ENCODE measurements around the gene M1AP. TPM values are rescaled to one million over a fixed set of nuclear protein-coding genes. Genes with fewer than 3 reads are reported as not detected.

The M1AP gene
- polyA plus RNA-seq, 2 of the 4 experiments (the other 2 are of a cell fraction) = not detected

DNA sequence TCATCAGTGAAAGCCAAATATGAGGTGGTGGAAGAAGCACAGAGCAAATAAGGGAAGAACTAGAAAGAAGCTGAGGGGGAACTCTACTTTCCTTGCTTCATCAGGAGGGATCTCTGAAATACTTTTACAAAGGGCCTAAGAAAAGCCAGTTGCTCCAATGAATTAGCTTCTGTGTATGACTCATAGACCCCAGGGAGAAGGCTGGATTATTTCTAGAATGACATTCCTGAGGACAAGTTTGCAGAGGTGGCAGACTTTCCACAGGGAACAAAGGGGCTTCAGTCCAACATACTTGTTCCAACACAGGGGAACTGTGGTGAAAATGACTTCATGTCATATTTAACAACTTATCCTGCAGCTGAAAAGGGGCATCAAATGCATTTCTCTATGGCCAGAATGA is 64.6 kb downstream of the M1AP start:
- H3K9me3 ChIP-seq = no peaks in the 10 kb centered on the region
- ATAC-seq = no peak; a peak in 1 of 6 replicates
- H3K27ac ChIP-seq = peak overlapping the region; percentile 42 to 57; a peak in 3 of 6 replicates
- ChIA-PET CTCF (interaction anchor here (0.8 to 10.5 kb wide), 8 partner anchors 8 to 193 kb away, joined by 3 to 181 read pairs (median 35); partner anchors contain the start of genes AUP1, CCDC142, DOK1 and HTRA2), POLR2A (interaction anchor here (1.2 kb wide), 2 partner anchors 54 to 101 kb away, joined by 5 read pairs; partner anchors contain the start of genes AUP1, CCDC142, HTRA2 and TTC31)
- peaks cover 14% of the 10 kb centered on the region for H3K4me1 ChIP-seq
- H3K4me3 ChIP-seq = no peak overlapping the region
- TF ChIP-seq FOSL2 (IDR thresholded peaks at IDR 0.05) (no peak), FOSL2 (CRISPR knock-in tag; IDR thresholded peaks at IDR 0.05) (peak; percentile 71), CHD4 (IDR thresholded peaks at IDR 0.05; ENCODE audit: borderline replicate concordance) (no peak)
- no peak for FAIRE-seq
- H3K4me2 ChIP-seq = peak overlapping the region; percentile 22; the same call in 2 of the 3 replicates
- peak in 1 of 2 experiments; percentile 15 for DNase-seq (ENCODE audit: low read depth in 1 of 2, low spot score in 1 of 2)

DNA sequence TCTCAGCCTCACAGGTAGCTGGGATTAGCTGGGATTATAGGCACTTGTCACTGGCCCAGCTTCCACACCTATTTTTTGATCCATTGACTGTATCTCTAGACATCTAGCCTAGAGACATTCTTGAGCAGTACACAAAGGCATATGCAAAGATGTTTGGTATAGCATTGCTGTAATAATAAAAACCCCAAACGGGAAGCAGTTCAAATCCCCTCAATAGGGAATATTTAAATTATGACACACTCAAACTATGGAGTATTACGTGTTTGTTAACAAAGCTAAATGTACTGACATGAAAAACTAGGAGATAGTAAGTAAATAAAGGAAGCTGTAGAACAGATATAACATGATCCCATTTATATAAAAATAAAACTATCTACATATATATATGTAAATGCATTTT is 65.9 kb downstream of the M1AP start:
- no peak for DNase-seq (ENCODE audit: low read depth in 1 of 2, low spot score in 1 of 2)
- FAIRE-seq = no peak
- Histone ChIP-seq H3K4me1 (peaks cover 14% of the 10 kb centered on the region), H3K4me2 (no peak overlapping the region), H3K9me3 (no peaks in the 10 kb centered on the region), H3K27ac (no peak overlapping the region), H3K4me3 (no peak overlapping the region)
- POLR2A ChIA-PET = no interaction called here
- 49% methylated on average over 2 of the region's 2 CpGs for whole genome bisulfite sequencing (ENCODE audit: missing lambda C conversion rate)
- TF ChIP-seq GATA3 (IDR thresholded peaks at IDR 0.05; ENCODE audit: borderline replicate concordance) (no peak), POLR2A (IDR thresholded peaks at IDR 0.05; ENCODE audit: low read length) (no peak), USF2 (IDR thresholded peaks at IDR 0.05) (no peak), HOXB13 (CRISPR knock-in tag; IDR thresholded peaks at IDR 0.05; ENCODE audit: low read depth) (no peak), CHD4 (IDR thresholded peaks at IDR 0.05; ENCODE audit: borderline replicate concordance) (no peak), CEBPB (IDR thresholded peaks at IDR 0.05) (no peak), CBX2 (IDR thresholded peaks at IDR 0.05; ENCODE audit: borderline replicate concordance, low read depth) (no peak), TP53 (CRISPR knock-in tag; IDR thresholded peaks at IDR 0.05) (no peak), SREBF2 (IDR thresholded peaks at IDR 0.05) (no peak), KDM5A (IDR thresholded peaks at IDR 0.05) (no peak), HOXB5 (CRISPR knock-in tag; IDR thresholded peaks at IDR 0.05) (no peak), NPAS2 (CRISPR knock-in tag; IDR thresholded peaks at IDR 0.05; ENCODE audit: borderline replicate concordance) (no peak), RARB (CRISPR knock-in tag; IDR thresholded peaks at IDR 0.05) (no peak), RNF2 (IDR thresholded peaks at IDR 0.05; ENCODE audit: borderline replicate concordance, low read depth) (no peak), JUNB (IDR thresholded peaks at IDR 0.05) (no peak), CHD2 (IDR thresholded peaks at IDR 0.05; ENCODE audit: low read length, partially characterized antibody) (no peak)
- TF ChIP-seq, protein P1, sequence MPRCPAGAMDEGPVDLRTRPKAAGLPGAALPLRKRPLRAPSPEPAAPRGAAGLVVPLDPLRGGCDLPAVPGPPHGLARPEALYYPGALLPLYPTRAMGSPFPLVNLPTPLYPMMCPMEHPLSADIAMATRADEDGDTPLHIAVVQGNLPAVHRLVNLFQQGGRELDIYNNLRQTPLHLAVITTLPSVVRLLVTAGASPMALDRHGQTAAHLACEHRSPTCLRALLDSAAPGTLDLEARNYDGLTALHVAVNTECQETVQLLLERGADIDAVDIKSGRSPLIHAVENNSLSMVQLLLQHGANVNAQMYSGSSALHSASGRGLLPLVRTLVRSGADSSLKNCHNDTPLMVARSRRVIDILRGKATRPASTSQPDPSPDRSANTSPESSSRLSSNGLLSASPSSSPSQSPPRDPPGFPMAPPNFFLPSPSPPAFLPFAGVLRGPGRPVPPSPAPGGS (IDR thresholded peaks at IDR 0.05) = no peak
- TF ChIP-seq, protein P2, sequence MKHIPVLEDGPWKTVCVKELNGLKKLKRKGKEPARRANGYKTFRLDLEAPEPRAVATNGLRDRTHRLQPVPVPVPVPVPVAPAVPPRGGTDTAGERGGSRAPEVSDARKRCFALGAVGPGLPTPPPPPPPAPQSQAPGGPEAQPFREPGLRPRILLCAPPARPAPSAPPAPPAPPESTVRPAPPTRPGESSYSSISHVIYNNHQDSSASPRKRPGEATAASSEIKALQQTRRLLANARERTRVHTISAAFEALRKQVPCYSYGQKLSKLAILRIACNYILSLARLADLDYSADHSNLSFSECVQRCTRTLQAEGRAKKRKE (CRISPR knock-in tag; IDR thresholded peaks at IDR 0.05; ENCODE audit: low read depth) = no peak
- no peak for ATAC-seq
- CTCF ChIA-PET = interaction anchor here (1.8 to 10.5 kb wide), 4 partner anchors 11 to 98 kb away, joined by 4 to 181 read pairs (median 122); partner anchors contain the start of genes AUP1, CCDC142, HTRA2 and TTC31

DNA sequence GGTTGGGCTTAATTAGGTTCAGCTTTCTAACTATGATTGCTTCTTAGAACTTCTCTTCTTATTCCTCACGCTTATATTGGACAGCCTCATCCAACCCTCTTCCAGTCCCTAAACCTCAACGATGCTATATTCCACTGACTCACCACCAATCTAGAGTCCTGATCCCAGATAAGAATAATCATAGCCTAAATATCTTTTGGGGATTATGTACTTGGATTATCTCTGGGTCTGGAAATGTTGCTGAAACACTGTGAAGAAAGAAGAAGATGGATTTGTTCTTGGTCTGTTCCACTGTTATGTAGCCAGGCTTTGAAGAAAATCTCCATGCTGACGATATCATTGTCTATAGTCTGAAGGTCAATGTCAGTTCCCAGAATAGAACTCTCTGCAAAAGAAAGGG is 66.7 kb downstream of the M1AP start:
- H3K27ac ChIP-seq = no peak overlapping the region
- H3K4me1 ChIP-seq = peaks cover 14% of the 10 kb centered on the region
- CTCF ChIA-PET = interaction anchor here (8.7 to 10.5 kb wide), 2 partner anchors 10 to 98 kb away, joined by 152 to 181 read pairs; partner anchors contain the start of genes CCDC142 and TTC31
- no peak for DNase-seq (ENCODE audit: low read depth in 1 of 2, low spot score in 1 of 2)
- whole genome bisulfite sequencing (ENCODE audit: missing lambda C conversion rate) = 80% methylated on average over 3 of the region's 3 CpGs
- H3K9me3 ChIP-seq = no peaks in the 10 kb centered on the region
- no peak for ATAC-seq
- POLR2A ChIA-PET = no interaction called here
- no peak overlapping the region for H3K4me3 ChIP-seq
- H3K4me2 ChIP-seq = no peak overlapping the region
- no peak for FAIRE-seq
- TF ChIP-seq EHF (CRISPR knock-in tag; IDR thresholded peaks at IDR 0.05) = no peak
- no peak for TF ChIP-seq USF2 (IDR thresholded peaks at IDR 0.05)
- TF ChIP-seq, protein P3, sequence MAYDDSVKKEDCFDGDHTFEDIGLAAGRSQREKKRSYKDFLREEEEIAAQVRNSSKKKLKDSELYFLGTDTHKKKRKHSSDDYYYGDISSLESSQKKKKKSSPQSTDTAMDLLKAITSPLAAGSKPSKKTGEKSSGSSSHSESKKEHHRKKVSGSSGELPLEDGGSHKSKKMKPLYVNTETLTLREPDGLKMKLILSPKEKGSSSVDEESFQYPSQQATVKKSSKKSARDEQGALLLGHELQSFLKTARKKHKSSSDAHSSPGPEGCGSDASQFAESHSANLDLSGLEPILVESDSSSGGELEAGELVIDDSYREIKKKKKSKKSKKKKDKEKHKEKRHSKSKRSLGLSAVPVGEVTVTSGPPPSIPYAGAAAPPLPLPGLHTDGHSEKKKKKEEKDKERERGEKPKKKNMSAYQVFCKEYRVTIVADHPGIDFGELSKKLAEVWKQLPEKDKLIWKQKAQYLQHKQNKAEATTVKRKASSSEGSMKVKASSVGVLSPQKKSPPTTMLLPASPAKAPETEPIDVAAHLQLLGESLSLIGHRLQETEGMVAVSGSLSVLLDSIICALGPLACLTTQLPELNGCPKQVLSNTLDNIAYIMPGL (CRISPR knock-in tag; IDR thresholded peaks at IDR 0.05; ENCODE audit: borderline replicate concordance) = 0 out of 2 replicates have a peak, but pooled peaks have one; percentile 31
- no peak for TF ChIP-seq RAD21 (conservative IDR thresholded peaks at IDR 0.05 in 1 of 2, IDR thresholded peaks at IDR 0.05 in 1 of 2)
- no peak for TF ChIP-seq TFCP2L1 (CRISPR knock-in tag; IDR thresholded peaks at IDR 0.05)
